LNCAP (cell line): Measurements from ENCODE around the gene TUBGCP5.

Experiments used
- TF ChIP-seq, protein P1 (sequence below): fragments of 450-650 bp; IDR thresholded peaks from 2 replicates; pipeline ENCODE4 v1.5.1; 2017; ENCODE audit warnings: mild to moderate bottlenecking

The TUBGCP5 gene

DNA sequence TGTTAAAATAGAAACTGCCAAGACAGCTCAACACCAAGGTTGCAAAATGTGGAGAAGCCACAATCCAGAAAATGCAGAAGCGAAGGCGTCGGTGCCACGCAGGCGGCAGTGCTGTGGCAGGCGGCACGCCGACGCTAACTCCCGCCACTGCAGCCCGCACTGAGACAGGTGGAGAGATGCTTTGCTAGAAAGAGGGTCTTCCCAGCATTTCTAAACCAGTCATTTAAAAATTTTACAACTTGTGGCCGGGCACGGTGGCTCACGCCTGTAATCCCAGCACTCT lies 82.5 kb downstream of the TUBGCP5 start:
- TF ChIP-seq, protein P1, sequence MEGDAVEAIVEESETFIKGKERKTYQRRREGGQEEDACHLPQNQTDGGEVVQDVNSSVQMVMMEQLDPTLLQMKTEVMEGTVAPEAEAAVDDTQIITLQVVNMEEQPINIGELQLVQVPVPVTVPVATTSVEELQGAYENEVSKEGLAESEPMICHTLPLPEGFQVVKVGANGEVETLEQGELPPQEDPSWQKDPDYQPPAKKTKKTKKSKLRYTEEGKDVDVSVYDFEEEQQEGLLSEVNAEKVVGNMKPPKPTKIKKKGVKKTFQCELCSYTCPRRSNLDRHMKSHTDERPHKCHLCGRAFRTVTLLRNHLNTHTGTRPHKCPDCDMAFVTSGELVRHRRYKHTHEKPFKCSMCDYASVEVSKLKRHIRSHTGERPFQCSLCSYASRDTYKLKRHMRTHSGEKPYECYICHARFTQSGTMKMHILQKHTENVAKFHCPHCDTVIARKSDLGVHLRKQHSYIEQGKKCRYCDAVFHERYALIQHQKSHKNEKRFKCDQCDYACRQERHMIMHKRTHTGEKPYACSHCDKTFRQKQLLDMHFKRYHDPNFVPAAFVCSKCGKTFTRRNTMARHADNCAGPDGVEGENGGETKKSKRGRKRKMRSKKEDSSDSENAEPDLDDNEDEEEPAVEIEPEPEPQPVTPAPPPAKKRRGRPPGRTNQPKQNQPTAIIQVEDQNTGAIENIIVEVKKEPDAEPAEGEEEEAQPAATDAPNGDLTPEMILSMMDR, result no peak

DNA sequence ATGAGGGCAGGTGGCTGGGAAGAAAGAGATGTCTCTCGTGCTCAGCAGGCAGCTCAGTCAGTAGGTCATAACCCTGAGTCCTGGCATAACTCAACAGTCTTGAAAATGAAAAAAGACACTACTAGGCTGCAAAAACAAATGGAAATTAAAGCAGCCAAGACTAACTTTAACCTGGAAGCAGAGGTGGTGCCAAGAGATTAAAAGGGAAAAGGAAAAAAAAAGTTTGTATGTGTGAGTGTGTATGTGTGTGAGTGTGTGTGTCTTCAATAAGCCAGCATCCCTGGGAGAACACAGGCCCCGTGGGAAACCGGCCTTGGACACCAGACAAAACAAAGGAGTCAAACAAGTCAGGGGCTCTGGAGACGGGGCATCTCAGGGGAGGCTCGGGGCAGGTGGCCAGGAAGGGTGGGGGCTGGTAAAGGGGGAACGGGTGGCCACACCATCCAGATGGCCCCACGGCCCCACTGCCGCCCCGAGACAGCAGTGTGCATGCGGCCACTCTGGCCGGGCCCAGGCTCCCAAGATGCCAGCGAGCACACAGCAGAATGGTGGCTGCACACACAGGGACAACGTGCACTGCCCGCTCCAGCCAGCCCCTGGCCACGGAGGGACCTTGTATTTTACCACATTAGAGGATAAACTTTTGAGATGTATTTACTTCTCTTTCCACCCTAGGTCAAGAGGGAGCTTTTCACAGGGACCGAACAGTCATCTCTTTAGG lies 83.0 kb downstream of the TUBGCP5 start:
- TF ChIP-seq, protein P1, result no peak

DNA sequence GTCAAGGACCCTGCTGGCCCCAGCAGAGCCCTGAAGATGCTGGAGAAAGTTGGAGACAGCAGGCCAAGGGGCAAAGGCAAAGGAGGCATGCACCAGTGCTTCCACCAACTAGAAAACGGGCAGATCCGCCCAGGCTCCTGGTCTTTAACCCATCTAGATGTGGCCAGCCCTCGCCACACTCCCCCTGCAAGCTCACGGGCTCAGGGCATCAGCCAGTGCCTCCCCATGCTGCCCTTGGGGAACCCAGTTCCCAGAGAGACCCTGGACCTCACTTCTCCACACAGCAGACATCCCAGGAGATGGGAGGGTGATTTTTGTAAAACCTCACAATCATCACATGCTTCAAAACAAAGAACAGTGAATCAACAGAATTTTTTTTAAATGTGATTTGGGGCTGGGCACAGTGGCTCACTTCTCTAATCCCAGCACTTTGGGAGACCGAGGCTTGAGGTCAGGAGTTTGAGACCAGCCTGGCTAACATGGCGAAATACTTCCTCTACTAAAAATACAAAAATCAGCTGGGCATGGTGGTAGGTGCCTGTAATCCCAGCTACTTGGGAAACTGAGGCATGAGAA lies 83.7 kb downstream of the TUBGCP5 start:
- TF ChIP-seq, protein P1, result no peak

DNA sequence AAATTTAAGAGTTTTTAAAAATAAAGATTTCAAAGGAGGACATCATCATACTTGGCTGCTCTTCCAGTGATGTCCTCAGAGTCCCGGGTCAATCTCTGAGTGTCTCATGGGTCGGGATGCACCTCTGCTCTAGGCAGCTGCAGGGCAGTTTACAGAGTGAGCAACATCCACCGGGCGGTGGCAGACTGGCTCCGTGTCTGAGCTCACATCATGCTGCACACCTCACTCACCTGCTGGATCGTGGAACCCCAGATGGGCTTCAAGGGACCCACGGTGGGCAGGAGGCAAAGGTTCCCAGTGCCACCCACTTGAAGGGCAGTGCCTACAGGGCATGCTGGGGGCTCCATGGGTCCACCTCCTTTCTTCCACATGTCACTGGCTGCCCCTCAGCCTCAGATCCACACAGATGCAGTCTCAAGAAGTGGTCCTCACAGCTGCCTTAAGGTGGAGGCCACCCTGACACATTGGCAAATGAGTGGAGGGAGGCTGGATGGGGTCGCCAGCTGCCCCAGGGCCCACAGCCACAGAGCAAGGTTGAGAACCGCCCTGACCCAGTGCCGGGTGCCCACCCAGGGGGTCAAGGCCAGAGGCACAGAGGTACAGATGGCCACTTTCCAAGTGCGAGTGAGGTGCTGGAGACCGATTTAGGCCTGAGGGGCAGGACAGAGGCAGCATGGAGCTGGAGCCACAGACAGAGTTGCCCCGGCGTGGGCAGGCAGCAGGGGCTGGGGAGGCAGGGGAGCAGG lies 84.4 kb downstream of the TUBGCP5 start:
- TF ChIP-seq, protein P1, result no peak

DNA sequence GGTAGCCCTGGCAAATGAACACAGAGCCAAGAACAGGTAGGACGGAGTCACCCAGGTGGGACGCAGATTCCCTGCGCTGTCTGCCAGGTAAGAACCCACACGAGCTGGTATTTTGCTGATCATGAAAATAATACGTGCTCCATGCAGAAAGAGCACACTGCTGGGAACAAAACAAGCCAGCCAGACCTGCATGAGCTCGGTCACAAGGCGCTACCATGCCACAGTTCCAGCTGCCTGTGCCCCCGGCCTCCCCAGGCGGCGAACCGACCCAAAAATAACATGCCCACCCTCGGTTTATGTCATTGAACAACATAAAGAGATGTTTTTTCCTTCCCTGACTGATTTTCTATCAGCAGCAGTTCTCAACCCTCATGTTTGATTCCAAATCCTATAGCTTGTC lies 85.0 kb downstream of the TUBGCP5 start:
- TF ChIP-seq, protein P1, result no peak

DNA sequence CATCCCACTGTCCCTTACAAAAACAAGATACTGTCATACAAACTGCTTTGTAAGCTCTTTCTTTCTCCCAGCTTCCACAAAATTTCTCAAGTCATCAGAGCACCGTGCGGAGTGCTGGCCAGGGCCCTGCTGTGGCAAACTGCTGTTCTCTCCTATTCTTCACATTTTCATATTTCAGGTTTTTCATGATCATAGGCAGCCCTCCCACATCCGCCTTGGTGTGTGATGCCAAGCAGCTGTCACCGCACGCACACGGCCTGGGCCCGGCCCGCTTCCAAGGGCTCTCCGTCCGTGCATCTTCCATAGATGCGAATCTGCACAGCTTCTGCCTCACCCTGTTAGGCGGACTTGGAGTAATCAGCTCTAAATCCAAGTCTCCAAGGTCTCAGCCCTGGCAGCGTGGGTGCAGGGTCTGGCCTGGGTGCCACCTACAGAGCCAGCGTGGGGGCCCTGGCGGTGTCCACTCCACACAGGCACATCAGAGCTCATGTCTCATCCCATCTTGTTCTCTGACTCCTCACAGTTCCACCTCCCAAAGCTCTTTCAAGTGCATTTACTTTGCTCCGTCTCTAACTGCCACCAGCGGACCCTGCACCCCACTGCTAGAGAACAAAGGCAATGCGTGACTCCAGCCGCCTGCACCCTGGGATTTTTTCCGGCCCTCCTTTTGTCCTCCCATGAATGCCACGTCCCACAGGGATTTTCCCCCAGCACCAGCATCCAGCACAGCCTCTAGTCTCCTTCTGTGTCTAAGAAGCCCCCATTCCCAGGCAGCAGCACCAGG lies 86.4 kb downstream of the TUBGCP5 start:
- TF ChIP-seq, protein P1, result no peak
